NOMO-1 (cell line): ENCODE measurements around the gene TCERG1.

Source experiments
- DNase-seq, 2 experiments: peaks; one replicate each; lab custom pipeline; 2025; ENCODE audit not compliant: unreplicated experiment in 2 of 2; lab: John Stamatoyannopoulos, UW

TCERG1 gene

DNA sequence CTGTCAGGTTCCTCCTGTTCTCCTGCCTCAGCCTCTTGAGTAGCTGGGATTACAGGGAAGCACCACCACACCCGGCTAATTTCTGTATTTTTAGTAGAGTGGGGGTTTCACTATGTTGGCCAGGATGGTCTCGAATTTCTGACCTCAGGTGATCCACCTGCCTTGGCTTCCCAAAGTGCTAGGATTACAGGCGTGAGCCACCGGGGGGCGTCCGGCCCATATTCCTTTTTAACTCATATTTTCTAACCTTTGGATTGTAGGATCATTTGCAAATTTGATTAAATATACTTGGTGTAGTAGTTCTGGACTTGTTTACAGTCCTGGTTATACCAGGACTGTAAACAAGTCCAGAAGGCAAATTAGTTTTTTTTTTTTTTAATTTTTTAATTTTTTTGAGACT, 4.3 kb downstream of the TCERG1 start:
- DNase-seq, result no peak

DNA sequence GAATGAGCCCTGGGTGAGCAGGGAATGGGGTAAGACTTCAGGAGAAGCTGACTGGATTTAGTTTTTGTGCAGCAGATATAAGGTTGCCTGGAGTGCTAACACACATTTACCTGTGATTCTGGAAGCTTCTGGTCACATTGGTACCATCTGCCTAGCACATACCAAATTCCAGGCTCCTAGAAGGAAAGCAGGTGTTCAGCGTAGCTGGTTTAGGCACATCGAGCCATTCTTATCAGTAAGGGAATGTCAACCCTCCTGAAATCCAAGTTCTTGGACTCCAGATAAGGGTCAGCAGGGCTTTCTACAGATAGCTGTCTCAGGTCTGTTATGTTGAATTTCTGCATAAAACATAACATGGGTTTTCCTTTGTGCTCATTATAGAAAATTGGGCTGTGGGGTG, 10.3 kb downstream of the TCERG1 start:
- DNase-seq, result no peak

DNA sequence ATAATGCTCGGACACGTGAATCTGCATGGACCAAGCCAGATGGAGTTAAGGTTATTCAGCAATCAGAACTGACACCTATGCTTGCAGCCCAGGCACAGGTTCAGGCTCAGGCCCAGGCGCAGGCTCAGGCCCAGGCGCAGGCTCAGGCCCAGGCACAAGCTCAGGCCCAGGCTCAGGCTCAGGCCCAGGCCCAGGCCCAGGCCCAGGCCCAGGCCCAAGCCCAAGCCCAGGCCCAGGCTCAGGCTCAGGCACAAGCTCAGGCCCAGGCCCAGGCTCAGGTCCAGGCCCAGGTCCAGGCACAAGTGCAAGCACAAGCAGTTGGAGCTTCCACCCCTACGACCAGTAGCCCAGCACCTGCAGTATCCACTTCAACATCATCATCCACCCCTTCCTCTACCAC, 11.8 kb downstream of the TCERG1 start:
- DNase-seq, result no peak

DNA sequence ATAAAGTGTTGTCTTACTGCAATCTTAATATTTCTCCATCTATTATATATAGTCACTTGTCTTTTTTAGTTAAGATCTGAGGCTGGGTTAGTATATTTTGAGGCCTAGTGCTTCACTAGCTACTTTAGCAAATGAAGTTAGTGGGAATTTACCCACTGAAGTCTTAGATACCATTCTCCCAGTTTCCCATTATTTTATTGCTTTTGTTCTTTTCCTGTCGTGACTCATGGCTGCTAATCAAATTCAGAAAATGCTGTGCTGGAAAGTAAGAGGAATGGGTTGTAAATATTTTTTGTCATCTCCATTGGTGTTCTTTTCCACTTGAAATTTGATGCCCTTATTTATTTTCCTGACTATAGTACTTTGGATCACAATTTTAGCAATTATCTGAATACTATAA, 14.2 kb downstream of the TCERG1 start:
- no peak for DNase-seq

DNA sequence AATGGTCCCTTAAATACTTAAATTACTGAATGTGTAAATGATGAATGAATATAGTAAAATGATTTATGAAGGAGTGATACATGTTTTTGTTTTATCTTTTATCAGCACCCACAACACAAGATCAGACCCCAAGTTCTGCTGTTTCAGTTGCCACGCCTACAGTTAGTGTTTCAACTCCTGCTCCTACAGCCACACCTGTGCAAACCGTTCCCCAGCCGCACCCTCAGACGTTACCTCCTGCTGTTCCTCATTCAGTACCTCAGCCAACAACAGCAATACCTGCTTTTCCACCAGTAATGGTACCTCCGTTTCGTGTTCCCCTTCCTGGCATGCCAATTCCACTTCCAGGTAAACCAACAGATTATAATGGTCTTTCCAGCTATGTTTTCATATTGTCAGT, 16.3 kb downstream of the TCERG1 start:
- no peak for DNase-seq

DNA sequence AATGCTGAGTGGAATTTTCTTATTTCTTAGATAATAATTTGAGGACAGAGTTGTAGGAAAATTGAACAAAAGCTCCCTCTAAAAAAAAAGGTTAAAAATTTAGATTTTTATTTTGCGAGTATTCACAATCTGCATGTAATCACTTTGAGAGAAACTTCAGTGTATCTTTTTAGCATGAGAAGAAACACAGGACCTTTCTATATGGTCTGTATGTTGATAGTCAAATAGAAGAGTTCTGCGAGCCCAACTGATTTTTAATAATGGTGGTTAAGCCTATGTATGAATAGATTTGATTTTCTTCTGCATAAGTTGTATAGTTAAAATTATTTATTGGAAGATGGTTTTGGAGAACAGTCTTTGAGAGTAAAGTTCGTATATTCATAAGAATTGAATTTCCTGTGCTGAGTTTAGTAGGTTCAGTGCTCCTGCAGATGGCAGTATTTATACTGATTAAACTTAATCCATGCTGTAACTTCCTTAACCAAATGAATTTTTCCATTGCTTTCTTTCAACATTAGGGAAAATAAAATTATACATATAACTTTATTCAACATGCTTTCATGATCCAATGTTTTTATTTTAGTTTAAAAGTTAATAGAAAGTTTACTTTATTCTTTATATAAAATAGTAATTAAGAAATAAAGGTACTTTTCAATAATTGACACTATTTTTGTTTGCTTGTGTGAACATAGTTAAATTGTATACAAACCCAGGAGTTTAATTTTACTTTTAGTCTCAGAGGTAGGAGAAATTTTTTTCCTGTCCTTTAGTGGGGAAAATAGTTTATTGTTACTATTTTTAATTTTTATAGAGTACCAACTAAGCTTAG, 19.6 kb downstream of the TCERG1 start:
- peak in 1 of 2 experiments; percentile 10 for DNase-seq

DNA sequence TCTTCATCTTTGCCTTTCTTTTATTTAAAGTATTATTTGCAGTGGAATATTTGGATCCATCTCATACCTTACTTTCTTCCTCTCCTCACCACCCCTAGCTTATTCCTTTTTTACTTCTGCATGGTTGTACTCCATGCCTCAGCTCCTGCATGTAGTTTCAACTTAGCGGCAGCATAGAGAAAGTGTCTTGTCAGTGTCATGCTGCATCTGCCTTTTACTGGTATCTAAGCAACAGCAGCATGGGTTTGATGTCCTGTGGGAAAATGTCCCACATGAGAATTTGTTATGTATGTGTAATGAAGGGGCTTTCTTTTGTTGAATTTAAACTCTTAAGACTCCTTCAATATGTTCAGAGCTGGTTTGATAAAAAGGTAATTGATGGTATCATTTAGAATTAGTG, 20.6 kb downstream of the TCERG1 start:
- DNase-seq, result no peak

DNA sequence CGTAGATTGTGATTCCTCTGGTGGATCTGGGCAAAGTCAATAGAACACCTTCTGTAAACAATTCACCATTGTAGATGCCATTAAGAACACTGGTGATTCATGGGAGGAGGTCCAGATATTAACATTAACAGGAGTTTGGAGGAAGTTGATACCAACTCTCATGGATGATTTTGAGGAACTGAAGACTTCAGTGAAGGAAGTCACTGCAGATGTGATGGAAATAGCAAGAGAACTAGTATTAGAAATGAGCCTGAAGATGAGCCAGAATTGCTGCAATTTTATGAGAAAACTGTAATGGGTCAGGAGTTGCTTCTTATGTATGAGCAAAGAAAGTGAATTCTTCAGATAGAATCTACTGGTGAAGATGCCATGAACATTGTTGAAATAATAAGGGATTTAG, 26.9 kb downstream of the TCERG1 start:
- DNase-seq, result peak in 1 of 2 experiments; percentile 63

DNA sequence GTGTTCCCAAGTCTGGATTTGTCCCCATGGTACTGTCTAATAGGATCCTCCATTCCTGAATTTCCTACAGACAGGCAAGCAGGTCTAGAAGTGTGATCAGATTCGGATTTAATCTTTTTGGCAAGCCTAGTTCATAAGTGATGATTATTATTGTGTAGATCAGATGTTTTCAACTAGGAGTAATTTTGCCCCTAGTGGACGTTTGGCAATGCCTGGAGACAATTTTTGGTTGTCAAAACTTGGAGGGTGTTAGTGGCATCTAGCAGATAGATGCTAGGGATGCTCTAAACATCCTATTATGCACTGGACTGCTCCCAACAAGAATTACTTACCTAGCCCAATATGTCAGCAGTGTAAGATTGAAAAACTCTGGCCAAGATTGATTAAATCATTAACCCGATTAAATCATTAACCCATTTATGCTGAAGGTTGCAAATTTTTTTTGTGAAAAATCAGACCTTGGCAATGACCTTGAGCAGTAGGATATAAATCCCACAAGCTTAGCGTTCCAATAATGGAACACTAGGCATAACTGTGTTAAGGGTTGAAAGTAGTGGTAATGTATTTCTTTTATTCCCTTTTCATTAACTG, 28.2 kb downstream of the TCERG1 start:
- no peak for DNase-seq

DNA sequence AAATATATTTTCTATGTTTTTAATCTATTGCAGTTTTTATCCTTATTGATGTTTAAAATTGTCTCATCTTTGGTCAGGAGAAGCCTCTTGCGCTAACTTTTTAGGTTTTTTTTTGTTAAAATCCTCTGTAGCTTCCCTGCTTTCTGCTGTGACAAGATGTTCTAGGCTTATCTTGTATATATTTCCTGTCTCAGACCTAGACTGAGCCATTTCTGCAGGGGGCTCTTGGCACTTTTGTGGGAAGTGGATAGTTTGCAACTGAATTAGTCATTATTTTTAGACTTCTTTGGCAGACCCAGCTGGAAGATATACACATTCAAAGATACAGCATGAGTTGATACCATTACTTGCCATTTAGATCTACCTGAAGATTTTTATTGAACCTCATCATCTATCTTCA, 28.8 kb downstream of the TCERG1 start:
- no peak for DNase-seq

DNA sequence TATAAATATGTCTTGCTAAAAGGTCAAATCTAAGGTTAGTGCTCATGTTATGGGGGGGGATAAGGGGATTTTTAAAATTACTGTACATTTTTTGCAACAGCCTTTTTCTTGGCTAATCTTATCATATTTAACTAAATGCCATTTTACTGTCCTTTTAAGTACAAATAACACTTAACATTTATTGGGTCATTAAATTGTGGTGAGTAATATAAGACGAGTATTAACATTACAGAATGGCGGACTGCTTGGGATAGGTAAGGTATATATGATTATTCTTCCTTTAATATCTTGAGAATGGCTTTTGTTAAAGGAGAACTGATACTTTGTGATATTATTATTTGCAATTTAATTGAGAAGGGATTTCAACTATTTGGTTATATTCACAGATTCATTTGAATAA, 35.6 kb downstream of the TCERG1 start:
- DNase-seq, result no peak

DNA sequence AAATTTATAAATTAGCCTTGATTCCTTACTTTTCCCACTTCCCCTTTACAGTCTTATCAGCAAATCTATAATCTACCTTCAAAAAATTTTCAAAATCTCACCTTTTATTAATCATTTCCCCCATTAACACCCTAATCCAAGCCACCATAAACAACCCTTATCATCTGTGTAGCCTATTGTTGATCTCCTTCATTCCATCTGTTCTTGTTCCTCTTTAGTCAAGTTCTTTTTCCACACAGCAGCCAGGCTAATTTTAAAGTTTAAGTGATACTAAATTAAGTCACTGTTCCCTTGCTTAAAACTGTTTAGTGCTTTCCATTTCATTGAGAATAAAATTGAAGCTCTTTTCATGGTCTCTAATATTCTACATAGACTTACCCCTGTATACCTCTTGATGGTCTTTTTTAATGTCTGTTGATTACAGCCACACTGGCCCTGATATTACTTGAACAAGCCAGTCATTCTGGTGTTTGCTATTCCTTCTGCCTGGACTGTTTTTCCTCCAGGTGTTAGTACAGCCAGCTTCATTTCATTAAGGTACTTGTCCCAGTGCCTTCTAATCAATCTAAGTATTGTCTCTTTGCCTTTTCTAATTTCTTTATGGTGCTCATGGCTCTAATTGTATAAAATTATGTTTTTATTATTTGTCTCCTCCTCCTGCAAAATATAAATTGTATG, 37.7 kb downstream of the TCERG1 start:
- no peak for DNase-seq

DNA sequence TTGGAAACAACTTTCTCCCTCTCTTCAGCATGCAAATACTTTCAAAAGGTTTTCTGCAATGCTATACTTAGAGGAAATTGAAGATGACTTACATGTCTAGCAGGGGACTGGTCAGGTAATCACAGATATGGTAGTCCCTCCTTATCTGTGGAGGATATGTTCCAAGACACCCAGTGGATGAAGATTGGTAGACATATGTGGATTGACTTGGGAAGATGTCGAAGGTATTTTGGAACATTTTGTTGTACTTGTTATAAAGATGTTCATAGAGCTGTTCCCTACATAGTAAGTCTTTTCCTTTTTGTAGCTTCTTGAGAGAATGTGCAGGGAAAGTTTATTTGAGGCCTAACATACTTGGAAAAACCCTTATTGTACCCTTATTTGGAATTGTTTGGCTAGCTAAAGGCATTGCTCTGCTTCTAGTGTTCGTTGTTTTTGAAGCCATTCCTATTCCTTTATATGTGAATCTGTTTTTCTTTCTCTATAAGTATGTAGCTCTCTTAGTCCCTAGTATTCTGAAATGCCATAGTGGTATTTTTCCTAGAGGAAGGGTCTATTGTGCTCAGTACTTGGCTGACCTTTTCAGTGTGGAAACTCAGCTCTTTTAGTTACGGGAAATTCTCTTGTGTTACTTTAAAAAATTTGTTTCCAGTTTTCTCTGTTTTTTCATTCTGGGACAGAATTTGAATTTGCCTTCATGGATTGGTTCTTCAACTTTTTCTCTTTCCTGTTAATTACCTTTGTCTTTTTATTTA, 43.1 kb downstream of the TCERG1 start:
- no peak for DNase-seq

DNA sequence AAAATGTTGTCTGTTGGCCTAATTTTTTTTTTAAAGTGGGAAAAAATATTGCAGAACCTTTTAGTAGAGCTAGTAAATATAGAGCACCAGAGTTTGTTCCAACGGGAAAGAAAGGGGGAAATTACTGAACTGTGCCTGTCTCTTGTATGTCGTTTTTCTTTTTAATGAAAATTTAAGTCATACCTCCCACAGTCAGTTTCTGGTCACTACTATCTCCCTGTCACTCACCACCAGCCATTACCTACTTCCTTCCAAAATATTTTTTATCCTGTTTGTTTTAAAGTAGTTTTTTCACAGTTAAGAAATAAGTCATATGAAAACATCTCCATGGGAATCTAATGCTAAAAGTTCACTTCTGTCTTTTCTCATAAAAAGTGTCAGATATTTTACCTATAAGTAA, 47.5 kb downstream of the TCERG1 start:
- no peak for DNase-seq

DNA sequence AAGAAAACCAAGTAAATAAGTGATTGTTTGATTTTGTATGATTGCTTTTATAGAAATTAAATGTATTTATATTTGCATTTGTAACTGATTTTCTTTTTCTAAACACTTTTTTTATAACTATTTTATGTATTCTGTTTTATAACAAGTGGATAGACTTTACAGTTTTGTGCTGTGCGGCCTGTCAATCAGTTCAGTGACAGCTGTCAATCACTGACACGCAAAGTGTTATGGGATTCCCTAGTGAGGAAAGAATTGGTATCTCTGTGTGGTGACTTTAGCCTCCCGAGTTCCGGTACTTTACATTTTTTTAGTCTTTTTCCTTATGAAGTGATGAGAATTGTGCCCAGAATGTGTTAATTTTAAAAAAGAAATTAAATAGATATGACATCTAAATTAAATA, 52.5 kb downstream of the TCERG1 start:
- no peak for DNase-seq

DNA sequence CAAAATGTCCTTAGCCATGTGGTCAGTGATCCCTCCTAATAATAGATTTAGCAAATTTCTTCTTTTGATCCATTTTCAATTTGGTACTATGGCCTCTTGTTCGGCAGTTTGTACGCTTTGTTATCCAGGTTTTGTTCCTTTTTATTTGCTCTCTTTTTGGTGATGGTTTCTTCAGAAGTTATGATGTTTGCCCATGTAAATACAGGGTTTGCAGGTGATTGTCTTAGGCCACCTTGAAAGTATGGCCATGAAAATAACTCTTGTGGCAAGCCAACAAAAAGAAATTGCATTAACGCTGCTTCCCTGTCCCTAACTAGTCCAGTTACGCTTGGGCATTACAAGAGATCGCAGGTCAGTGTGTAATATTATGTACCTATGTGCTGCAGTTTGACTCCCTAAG, 60.3 kb downstream of the TCERG1 start:
- DNase-seq, result no peak

DNA sequence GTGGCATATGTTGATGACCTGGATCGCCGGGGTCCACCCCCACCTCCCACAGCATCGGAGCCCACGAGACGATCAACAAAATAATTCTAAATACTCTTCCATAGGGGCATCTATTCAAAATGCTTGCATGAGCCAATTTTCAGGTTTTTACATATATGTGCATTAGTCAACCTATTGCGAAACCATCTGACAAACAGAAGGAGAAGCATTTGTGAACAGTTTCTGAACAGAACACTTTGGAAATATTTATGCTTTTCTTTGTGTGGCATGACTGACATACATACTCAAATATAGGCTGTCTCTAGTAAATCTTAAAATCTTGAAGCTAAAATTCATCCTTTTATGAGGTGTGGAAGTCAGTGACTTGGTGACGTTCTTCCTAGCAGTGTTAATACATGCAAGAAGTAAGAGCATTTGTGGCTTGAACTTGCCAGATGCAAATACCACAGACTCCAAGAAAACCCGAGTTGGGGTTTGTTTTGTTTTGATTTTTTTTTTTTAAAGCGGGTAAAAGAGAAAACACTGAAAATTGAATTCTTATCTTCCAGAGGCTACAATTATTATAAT, 63.5 kb downstream of the TCERG1 start:
- peak in 1 of 2 experiments; percentile 61 for DNase-seq

DNA sequence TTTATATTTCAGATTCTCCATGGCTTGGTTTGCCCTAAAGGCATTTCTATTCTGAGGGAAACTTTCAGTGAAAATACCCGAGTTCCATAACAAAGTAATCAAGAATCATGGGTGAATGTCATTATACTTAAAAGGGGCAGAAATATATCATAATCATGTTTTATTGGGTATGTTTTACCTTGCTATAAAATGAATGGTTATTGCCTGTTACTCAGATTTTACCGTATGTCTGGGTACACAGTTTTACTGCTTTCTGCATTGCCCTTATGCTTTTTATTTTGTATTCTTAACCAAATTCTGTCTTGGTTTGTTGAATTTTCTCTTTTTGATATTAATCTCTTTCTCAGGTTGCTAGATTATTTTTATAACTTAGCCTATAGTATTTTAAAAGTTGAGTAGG, 66.3 kb downstream of the TCERG1 start:
- no peak for DNase-seq

DNA sequence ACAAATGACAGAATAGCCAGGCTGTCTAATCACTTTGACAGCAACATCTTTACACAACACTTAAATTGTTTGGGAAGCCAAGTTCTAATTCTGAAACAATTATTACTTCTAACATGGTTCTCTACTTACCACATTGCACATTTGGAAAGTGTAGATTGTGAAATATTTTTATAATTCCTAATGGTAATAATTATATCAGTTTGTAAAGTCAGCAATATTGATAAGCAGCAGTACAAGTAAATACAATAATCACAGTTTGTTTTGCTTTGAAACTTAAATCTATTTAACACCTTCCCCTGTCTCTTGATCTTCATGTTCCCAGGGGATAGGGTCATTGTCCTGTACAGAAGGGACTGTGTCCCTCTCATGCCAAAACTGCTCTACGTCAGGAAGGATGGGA, 67.4 kb downstream of the TCERG1 start:
- DNase-seq, result no peak

DNA sequence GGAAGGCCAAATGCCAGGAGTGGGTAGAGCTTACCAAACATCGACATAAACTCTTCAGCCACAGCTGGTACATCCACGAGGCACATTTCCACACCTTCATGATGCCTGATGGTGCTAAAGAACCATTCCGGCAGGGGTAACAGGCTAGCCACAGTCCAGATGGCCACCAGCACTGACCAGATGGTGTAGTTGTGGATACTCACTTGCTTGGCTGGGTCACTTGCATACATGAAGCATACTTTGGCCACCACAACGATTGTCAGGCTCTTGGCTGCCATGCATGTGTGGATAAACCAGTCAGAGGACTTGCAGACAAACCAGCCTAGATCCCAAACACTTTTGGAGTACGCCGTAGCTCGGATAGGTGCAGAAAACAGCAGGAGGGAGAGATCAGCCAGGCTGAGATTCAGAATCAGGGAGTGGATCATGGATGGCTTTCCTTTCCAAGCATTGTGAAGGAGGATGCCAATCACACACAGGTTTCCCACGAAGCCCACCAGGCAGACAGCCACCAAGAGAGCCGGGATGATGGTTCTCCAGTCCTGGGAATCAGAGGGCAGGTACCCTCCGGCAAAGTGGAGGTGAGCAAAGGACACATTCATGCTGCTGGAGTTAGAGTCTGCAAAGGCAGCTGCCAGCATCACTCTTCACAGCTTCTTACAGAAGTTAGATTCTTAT, 68.5 kb downstream of the TCERG1 start:
- no peak for DNase-seq

DNA sequence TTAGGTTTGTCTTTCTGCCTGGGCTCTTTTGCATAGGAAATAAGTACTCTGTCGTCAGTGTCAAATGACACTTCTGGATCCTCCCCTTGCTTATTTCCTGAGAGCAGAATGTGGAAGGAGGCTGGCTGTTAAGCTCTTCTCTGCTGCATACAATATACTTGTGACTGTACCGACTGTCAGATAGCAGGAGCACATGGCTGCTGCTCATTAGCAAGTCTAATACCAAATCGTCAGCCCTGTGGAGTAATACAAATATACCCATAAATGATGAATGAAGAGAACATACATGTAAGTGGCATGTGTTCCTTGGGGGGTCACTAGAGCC, 69.0 kb downstream of the TCERG1 start, which contains the start of gene GPR151:
TSS of gene GPR151 (minus strand) at position 40 of the 325 bp plus-strand sequence. CDS start 77 bp downstream, outside the sequence.
- DNase-seq, result no peak
